Measurements from ENCODE around the gene MRPS6.

The MRPS6 gene

DNA sequence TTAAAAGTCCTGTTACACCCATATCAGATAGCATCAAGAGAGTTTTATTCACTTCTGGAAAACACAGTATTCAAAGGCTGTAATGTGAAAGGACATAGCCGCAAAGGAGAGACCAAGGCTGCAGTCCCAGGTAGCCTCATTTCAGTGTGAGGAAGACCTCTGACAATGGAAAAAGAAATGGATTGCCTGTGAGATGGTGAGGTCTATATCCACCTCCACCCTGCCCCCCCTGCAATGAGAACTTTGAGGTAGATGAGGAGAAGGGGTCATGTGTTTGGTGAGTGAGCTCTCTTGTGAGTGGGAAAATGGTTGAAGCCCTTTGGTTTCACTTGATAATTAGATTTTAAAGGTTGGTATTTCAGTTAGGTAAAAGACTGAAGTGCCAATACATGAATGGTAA, 3.5 kb downstream of the MRPS6 start:
- no peak overlapping the region for H3K27ac ChIP-seq
- TF ChIP-seq, protein P1, sequence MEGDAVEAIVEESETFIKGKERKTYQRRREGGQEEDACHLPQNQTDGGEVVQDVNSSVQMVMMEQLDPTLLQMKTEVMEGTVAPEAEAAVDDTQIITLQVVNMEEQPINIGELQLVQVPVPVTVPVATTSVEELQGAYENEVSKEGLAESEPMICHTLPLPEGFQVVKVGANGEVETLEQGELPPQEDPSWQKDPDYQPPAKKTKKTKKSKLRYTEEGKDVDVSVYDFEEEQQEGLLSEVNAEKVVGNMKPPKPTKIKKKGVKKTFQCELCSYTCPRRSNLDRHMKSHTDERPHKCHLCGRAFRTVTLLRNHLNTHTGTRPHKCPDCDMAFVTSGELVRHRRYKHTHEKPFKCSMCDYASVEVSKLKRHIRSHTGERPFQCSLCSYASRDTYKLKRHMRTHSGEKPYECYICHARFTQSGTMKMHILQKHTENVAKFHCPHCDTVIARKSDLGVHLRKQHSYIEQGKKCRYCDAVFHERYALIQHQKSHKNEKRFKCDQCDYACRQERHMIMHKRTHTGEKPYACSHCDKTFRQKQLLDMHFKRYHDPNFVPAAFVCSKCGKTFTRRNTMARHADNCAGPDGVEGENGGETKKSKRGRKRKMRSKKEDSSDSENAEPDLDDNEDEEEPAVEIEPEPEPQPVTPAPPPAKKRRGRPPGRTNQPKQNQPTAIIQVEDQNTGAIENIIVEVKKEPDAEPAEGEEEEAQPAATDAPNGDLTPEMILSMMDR (IDR thresholded peaks at IDR 0.05), result no peak
- TF ChIP-seq ZFX (IDR thresholded peaks at IDR 0.05; ENCODE audit: borderline replicate concordance), result no peak

GRCh38 chr21:34077888-34078287, 4.5 kb downstream of the MRPS6 start:
- no peak overlapping the region for H3K27ac ChIP-seq
- no peak for TF ChIP-seq ZFX (IDR thresholded peaks at IDR 0.05; ENCODE audit: borderline replicate concordance)
- TF ChIP-seq, protein P1 (IDR thresholded peaks at IDR 0.05), result no peak

GRCh38 chr21:34078915-34079314, 5.5 kb downstream of the MRPS6 start:
- no peak overlapping the region for H3K27ac ChIP-seq
- TF ChIP-seq, protein P1 (IDR thresholded peaks at IDR 0.05), result no peak
- TF ChIP-seq ZFX (IDR thresholded peaks at IDR 0.05; ENCODE audit: borderline replicate concordance), result no peak

- H3K27ac ChIP-seq, result no peak overlapping the region
- TF ChIP-seq ZFX (IDR thresholded peaks at IDR 0.05; ENCODE audit: borderline replicate concordance), result no peak
- TF ChIP-seq, protein P1 (IDR thresholded peaks at IDR 0.05), result no peak
These were observed 7.3 kb downstream of the MRPS6 start for GRCh38 chr21:34080710-34081109.

- H3K27ac ChIP-seq, result no peak overlapping the region
- TF ChIP-seq ZFX (IDR thresholded peaks at IDR 0.05; ENCODE audit: borderline replicate concordance), result no peak
These were observed 9.4 kb downstream of the MRPS6 start for GRCh38 chr21:34082769-34083168.

- TF ChIP-seq, protein P1 (IDR thresholded peaks at IDR 0.05), result no peak
- no peak for TF ChIP-seq ZFX (IDR thresholded peaks at IDR 0.05; ENCODE audit: borderline replicate concordance)
- H3K27ac ChIP-seq, result no peak overlapping the region
These were observed 10.0 kb downstream of the MRPS6 start for GRCh38 chr21:34083357-34083756.

- no peak overlapping the region for H3K27ac ChIP-seq
- TF ChIP-seq ZFX (IDR thresholded peaks at IDR 0.05; ENCODE audit: borderline replicate concordance), result no peak
- TF ChIP-seq, protein P1 (IDR thresholded peaks at IDR 0.05), result no peak
These were observed 11.8 kb downstream of the MRPS6 start for GRCh38 chr21:34085129-34085528.

DNA sequence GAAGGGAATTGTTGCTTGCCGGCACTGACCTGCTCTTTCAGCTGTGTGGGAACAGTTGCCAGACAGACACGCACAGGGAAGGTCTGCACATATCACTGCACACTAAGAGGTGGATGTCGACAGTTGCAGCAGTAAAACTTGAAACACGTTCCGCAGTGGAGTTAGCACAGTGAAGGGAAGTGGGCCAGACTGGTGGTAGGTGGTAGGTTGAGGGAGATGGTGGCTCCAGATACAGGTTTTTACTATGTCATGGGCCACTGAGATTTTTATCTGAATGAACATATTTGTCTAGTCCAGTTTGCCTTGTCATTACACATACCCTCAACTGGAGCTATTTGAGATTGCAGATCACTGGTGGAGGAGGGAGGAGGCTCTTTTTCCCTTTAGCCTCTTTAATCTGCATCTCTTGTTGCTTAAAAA, 13.5 kb downstream of the MRPS6 start:
- no peak for TF ChIP-seq ZFX (IDR thresholded peaks at IDR 0.05; ENCODE audit: borderline replicate concordance)
- TF ChIP-seq, protein P1 (IDR thresholded peaks at IDR 0.05), result no peak
- no peak overlapping the region for H3K27ac ChIP-seq

All from 22Rv1 (cell line).